HL-60 (cell line): ENCODE measurements around the gene TBXAS1.

Source experiments
- DNase-seq, 2 experiments: peaks; one replicate each; pipeline ENCODE4 v3.0.0-alpha.2; 2010 to 2020; ENCODE audit warnings: low read depth in 1 of 2, low spot score in 1 of 2
- H3K27ac ChIP-seq: fragments of 250-450 bp; sonication (Bioruptor Pico); replicated peaks from 2 replicates; pipeline ENCODE4 v1.5.1; 2020; ENCODE audit warnings: mild to moderate bottlenecking, moderate library complexity
- H3K27me3 ChIP-seq: fragments of 250-450 bp; sonication (Bioruptor Pico); 2 replicates; pipeline ENCODE4 v1.5.1; 2021; ENCODE audit warnings: mild to moderate bottlenecking, moderate library complexity; ENCODE audit not compliant: insufficient read depth, poor library complexity, severe bottlenecking
- H3K4me3 ChIP-seq: replicated peaks from 2 replicates; pipeline ENCODE4 v1.5.1; 2011; ENCODE audit warnings: mild to moderate bottlenecking, control low read depth, low read length; ENCODE audit not compliant: insufficient read depth
- GABPA ChIP-seq: IDR thresholded peaks from 2 replicates; pipeline ENCODE4 v1.6.1; 2012; ENCODE audit warnings: low read depth
- POLR2AphosphoS5 ChIP-seq: IDR thresholded peaks from 2 replicates; pipeline ENCODE4 v1.6.1; 2012; ENCODE audit warnings: low read depth
- REST ChIP-seq: IDR thresholded peaks from 2 replicates; pipeline ENCODE4 v1.6.1; 2012; ENCODE audit warnings: low read depth; ENCODE audit not compliant: insufficient replicate concordance
- SPI1 ChIP-seq: IDR thresholded peaks from 2 replicates; pipeline ENCODE4 v1.6.1; 2012; ENCODE audit warnings: low read depth, mild to moderate bottlenecking, borderline replicate concordance
- TF ChIP-seq, protein P1 (sequence below): IDR thresholded peaks from one replicate; pipeline ENCODE4 v1.5.1; 2011; ENCODE audit warnings: low read length, control low read depth, inconsistent platforms; ENCODE audit not compliant: insufficient read depth

The TBXAS1 gene

GRCh38 chr7:139993592-139993991 is 164.5 kb downstream of the TBXAS1 start:
- Histone ChIP-seq H3K27me3 (no peaks in the 10 kb centered on the region), H3K27ac (no peak overlapping the region), H3K4me3 (no peak overlapping the region)
- DNase-seq = no peak
- no peak for TF ChIP-seq REST
- no peak for TF ChIP-seq SPI1
- no peak for TF ChIP-seq GABPA
- no peak for TF ChIP-seq POLR2AphosphoS5
- TF ChIP-seq, protein P1, sequence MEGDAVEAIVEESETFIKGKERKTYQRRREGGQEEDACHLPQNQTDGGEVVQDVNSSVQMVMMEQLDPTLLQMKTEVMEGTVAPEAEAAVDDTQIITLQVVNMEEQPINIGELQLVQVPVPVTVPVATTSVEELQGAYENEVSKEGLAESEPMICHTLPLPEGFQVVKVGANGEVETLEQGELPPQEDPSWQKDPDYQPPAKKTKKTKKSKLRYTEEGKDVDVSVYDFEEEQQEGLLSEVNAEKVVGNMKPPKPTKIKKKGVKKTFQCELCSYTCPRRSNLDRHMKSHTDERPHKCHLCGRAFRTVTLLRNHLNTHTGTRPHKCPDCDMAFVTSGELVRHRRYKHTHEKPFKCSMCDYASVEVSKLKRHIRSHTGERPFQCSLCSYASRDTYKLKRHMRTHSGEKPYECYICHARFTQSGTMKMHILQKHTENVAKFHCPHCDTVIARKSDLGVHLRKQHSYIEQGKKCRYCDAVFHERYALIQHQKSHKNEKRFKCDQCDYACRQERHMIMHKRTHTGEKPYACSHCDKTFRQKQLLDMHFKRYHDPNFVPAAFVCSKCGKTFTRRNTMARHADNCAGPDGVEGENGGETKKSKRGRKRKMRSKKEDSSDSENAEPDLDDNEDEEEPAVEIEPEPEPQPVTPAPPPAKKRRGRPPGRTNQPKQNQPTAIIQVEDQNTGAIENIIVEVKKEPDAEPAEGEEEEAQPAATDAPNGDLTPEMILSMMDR = no peak

DNA sequence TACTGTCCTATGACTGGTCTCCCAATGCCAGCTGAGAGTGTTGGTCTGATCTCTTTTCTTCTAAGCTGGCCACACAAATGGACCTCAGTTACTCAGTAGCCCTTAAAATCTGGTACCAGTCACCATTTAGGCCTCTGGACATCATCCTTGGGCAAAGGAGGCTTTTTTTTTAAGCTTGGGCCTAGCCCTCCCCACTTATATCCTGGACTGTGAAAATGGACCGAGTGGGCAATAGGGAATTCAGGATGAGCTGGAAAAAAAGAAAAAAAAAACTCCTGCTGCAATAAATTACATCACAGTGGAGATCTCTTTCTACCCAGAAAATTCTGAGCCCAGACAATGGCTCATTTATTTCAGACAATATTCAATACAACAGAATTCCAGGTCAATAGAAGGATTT is 165.3 kb downstream of the TBXAS1 start:
- H3K4me3 ChIP-seq = no peak overlapping the region

More for the DNA sequence above, 165.3 kb downstream of the TBXAS1 start:
- TF ChIP-seq REST (no peak), GABPA (no peak), SPI1 (no peak), POLR2AphosphoS5 (no peak)
- TF ChIP-seq, protein P1 = no peak
- no peaks in the 10 kb centered on the region for H3K27me3 ChIP-seq
- no peak for DNase-seq
- no peak overlapping the region for H3K27ac ChIP-seq
